GM19025 (cell line): ENCODE measurements around the gene MARK2.

Experiments
- ATAC-seq: cut with Tn5 transposase; IDR thresholded peaks from one replicate; pipeline ENCODE4 v1.9.1; 2021; ENCODE audit warnings: mild to moderate bottlenecking, low read depth, moderate library complexity; ENCODE audit not compliant: unreplicated experiment

MARK2 gene

GRCh38 chr11:63906585-63906984, 67.7 kb downstream of the MARK2 start:
- no peak for ATAC-seq

GRCh38 chr11:63907063-63907462, 68.2 kb downstream of the MARK2 start:
- ATAC-seq, result no peak

- no peak for ATAC-seq
Observed at GRCh38 chr11:63907808-63908530, 69.1 kb downstream of the MARK2 start.

- no peak for ATAC-seq
Observed at GRCh38 chr11:63908631-63909401, 69.9 kb downstream of the MARK2 start.

GRCh38 chr11:63909591-63910506, 70.9 kb downstream of the MARK2 start:
- no peak for ATAC-seq

- no peak for ATAC-seq
Observed at GRCh38 chr11:63910675-63911074, 71.8 kb downstream of the MARK2 start.

GRCh38 chr11:63911440-63911839, 72.5 kb downstream of the MARK2 start:
- ATAC-seq, result no peak

GRCh38 chr11:63911876-63912275, 73.0 kb downstream of the MARK2 start:
- ATAC-seq, result no peak

GRCh38 chr11:63912678-63913077, 73.8 kb downstream of the MARK2 start:
- ATAC-seq, result no peak

- no peak for ATAC-seq
Observed at GRCh38 chr11:63913866-63914830, 75.2 kb downstream of the MARK2 start.

GRCh38 chr11:63914896-63915691, 76.2 kb downstream of the MARK2 start:
- no peak for ATAC-seq

GRCh38 chr11:63915961-63916836, 77.3 kb downstream of the MARK2 start:
- no peak for ATAC-seq

- ATAC-seq, result no peak
Observed at GRCh38 chr11:63916837-63917691, 78.2 kb downstream of the MARK2 start, which contains the start of gene RCOR2. TSS of gene RCOR2 (minus strand) at chr11:63917164. CDS start at chr11:63916456, 708 bp downstream.

GRCh38 chr11:63917692-63918506, 79.0 kb downstream of the MARK2 start:
- ATAC-seq, result no peak

GRCh38 chr11:63918507-63919191, 79.7 kb downstream of the MARK2 start:
- no peak for ATAC-seq
